ENCODE data around the gene MYO5C.
"Not testable (repeated sequence)": the region's sequence is repeated elsewhere in the genome, so short reads cannot be mapped to it uniquely, and the experiment has no call there.

Gene MYO5C

GRCh38 chr15:52243697-52244555 lies 51.7 kb downstream of the MYO5C start:
- DNase-seq, result no peak

- DNase-seq, result no peak
These were observed 52.3 kb downstream of the MYO5C start for GRCh38 chr15:52243286-52243685.

- DNase-seq, result no peak
These were observed 54.1 kb downstream of the MYO5C start for GRCh38 chr15:52241489-52241888.

- DNase-seq, result no peak
These were observed 55.4 kb downstream of the MYO5C start for GRCh38 chr15:52240166-52240565.

GRCh38 chr15:52238989-52239525 lies 56.5 kb downstream of the MYO5C start:
- DNase-seq, result not testable (repeated sequence)

GRCh38 chr15:52238149-52238548 lies 57.5 kb downstream of the MYO5C start:
- no peak for DNase-seq

GRCh38 chr15:52236013-52236412 lies 59.6 kb downstream of the MYO5C start:
- DNase-seq, result peak in 1 of 5 donors; percentile 37

GRCh38 chr15:52234596-52235541 lies 60.7 kb downstream of the MYO5C start:
- DNase-seq, result peak in 1 of 5 donors; percentile 55

GRCh38 chr15:52233405-52233804 lies 62.2 kb downstream of the MYO5C start:
- no peak for DNase-seq

- DNase-seq, result no peak
These were observed 63.3 kb downstream of the MYO5C start for GRCh38 chr15:52232327-52232726.

- no peak for DNase-seq
These were observed 65.5 kb downstream of the MYO5C start for GRCh38 chr15:52230073-52230472.

GRCh38 chr15:52228921-52229320 lies 66.7 kb downstream of the MYO5C start:
- no peak for DNase-seq

GRCh38 chr15:52227456-52227855 lies 68.1 kb downstream of the MYO5C start:
- DNase-seq, result peak; percentile 16 to 80 (median 36)

- no peak for DNase-seq
These were observed 70.4 kb downstream of the MYO5C start for GRCh38 chr15:52225230-52225629.

- no peak for DNase-seq
These were observed 71.4 kb downstream of the MYO5C start for GRCh38 chr15:52224211-52224610.

GRCh38 chr15:52221730-52222129 lies 73.9 kb downstream of the MYO5C start:
- DNase-seq, result peak in 1 of 5 donors; percentile 50

- DNase-seq, result peak in 1 of 5 donors; percentile 50
These were observed 74.5 kb downstream of the MYO5C start for GRCh38 chr15:52220937-52221660.

- no peak for DNase-seq
These were observed 75.4 kb downstream of the MYO5C start for GRCh38 chr15:52220251-52220650.

- no peak for DNase-seq
These were observed 76.8 kb downstream of the MYO5C start for GRCh38 chr15:52218816-52219215.

GRCh38 chr15:52218371-52218770 lies 77.2 kb downstream of the MYO5C start:
- no peak for DNase-seq

GRCh38 chr15:52217186-52217585 lies 78.4 kb downstream of the MYO5C start:
- DNase-seq, result peak in 1 of 5 donors; percentile 23

GRCh38 chr15:52214553-52214952 lies 81.1 kb downstream of the MYO5C start:
- DNase-seq, result no peak

Measured in T-helper 1 cell (primary cell).